ENCODE data around the gene ENTHD1. TPM values are rescaled to one million over a fixed set of nuclear protein-coding genes. Genes with fewer than 3 reads are reported as not detected.

ENTHD1 gene
- total and polyA plus RNA-seq, 2 of the 4 experiments (the other 2 are of a cell fraction): not detected

DNA sequence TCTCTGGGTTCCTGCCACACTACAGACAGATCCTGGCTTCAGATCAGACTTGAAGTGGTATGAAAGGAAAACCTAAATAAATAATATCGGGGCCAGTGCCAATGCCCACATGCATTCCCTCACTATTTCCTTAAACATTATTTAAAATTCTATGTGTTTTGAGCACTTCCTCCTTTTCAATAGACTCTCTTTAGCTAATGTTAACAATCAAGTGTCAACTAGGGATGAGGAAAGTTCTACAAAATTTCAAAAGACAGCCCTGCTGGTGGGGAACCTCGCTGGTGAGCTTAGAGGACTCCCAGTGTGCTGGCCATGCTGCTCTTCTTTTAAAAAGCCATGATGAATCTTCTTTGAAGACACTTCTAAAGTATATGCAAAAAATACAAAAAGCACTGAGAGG is 87.5 kb downstream of the ENTHD1 start:
- intact Hi-C loops (cut with micrococcal nuclease) (loop anchor here (5.0 to 10.0 kb wide), 2 partner anchors 181 to 249 kb away; no protein-coding TSS in a partner anchor), in situ Hi-C loops (cut with MboI; ENCODE audit: low sequenced_read_pairs) (no loop called here), dilution Hi-C loops (cut with HindIII; ENCODE audit: low sequenced_read_pairs, unreplicated experiment) (no loop called here)
- Histone ChIP-seq H3K4ac (ENCODE audit: low read depth, low read length) (no peak overlapping the region), H3K23ac (ENCODE audit: low read depth, low read length) (no peak overlapping the region), H3K56ac (ENCODE audit: extremely low read depth, insufficient read depth, low read length) (no peak overlapping the region), H4K91ac (ENCODE audit: insufficient read depth, low read depth, low read length) (no peak overlapping the region), H3K9me3 (ENCODE audit: control insufficient read depth, insufficient read depth, low read length) (0 out of 2 replicates have a peak, but pooled peaks cover 1% of the 10 kb centered on the region), H2AK5ac (ENCODE audit: low read depth, low read length) (no peak overlapping the region), H2BK5ac (ENCODE audit: low read depth, low read length, poor library complexity, severe bottlenecking) (no peak overlapping the region), H3K27me3 (ENCODE audit: control insufficient read depth, insufficient read depth, low read length) (peaks cover 67% of the 10 kb centered on the region), H2BK15ac (ENCODE audit: low read depth, low read length) (no peak overlapping the region), H2BK20ac (ENCODE audit: low read depth, low read length) (no peak overlapping the region), H3K79me1 (ENCODE audit: low read depth in 1 of 2, low read length in 2 of 2) (no peaks in the 10 kb centered on the region), H3K4me2 (ENCODE audit: low read depth, low read length) (no peak overlapping the region), H3K14ac (replicated peaks; ENCODE audit: low read depth, low read length) (no peak overlapping the region), H2AK9ac (replicated peaks; ENCODE audit: low read depth, low read length, poor library complexity) (no peak overlapping the region), H4K8ac (ENCODE audit: low read depth in 2 of 2, low read length in 2 of 2) (no peak overlapping the region), H3K4me1 (ENCODE audit: control insufficient read depth, insufficient read depth, low read length) (no peaks in the 10 kb centered on the region), H4K5ac (ENCODE audit: low read depth, low read length) (no peak overlapping the region), H3K18ac (ENCODE audit: low read depth, low read length) (no peak overlapping the region), H3K9ac (ENCODE audit: low read depth, low read length) (no peak overlapping the region), H3K9me1 (ENCODE audit: insufficient read depth, low read length) (no peaks in the 10 kb centered on the region), H2BK120ac (ENCODE audit: low read depth, low read length) (no peak overlapping the region), H3K36me3 (ENCODE audit: control insufficient read depth, insufficient read depth, low read length) (no peaks in the 10 kb centered on the region), H4K20me1 (ENCODE audit: insufficient read depth, low read length) (no peaks in the 10 kb centered on the region), H3K4me3 (ENCODE audit: insufficient read depth, low read depth, low read length) (no peak overlapping the region), H2AFZ (replicated peaks; ENCODE audit: low read length, poor library complexity) (no peak overlapping the region), H3K27ac (ENCODE audit: insufficient read depth, low read length) (no peak overlapping the region)
- TF ChIP-seq SMC3 (IDR thresholded peaks at IDR 0.05; ENCODE audit: low read depth, low read length) (no peak), MXI1 (IDR thresholded peaks at IDR 0.05; ENCODE audit: borderline replicate concordance, low read depth, low read length) (no peak), RCOR1 (IDR thresholded peaks at IDR 0.05; ENCODE audit: insufficient replicate concordance, low read length) (no peak), CHD1 (IDR thresholded peaks at IDR 0.05; ENCODE audit: low read depth, low read length) (no peak), BHLHE40 (IDR thresholded peaks at IDR 0.05; ENCODE audit: low read depth, low read length) (no peak)
- TF ChIP-seq, protein P1, sequence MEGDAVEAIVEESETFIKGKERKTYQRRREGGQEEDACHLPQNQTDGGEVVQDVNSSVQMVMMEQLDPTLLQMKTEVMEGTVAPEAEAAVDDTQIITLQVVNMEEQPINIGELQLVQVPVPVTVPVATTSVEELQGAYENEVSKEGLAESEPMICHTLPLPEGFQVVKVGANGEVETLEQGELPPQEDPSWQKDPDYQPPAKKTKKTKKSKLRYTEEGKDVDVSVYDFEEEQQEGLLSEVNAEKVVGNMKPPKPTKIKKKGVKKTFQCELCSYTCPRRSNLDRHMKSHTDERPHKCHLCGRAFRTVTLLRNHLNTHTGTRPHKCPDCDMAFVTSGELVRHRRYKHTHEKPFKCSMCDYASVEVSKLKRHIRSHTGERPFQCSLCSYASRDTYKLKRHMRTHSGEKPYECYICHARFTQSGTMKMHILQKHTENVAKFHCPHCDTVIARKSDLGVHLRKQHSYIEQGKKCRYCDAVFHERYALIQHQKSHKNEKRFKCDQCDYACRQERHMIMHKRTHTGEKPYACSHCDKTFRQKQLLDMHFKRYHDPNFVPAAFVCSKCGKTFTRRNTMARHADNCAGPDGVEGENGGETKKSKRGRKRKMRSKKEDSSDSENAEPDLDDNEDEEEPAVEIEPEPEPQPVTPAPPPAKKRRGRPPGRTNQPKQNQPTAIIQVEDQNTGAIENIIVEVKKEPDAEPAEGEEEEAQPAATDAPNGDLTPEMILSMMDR (conservative IDR thresholded peaks at IDR 0.05; ENCODE audit: low read depth, low read length): no peak
- TF ChIP-seq, protein P2, sequence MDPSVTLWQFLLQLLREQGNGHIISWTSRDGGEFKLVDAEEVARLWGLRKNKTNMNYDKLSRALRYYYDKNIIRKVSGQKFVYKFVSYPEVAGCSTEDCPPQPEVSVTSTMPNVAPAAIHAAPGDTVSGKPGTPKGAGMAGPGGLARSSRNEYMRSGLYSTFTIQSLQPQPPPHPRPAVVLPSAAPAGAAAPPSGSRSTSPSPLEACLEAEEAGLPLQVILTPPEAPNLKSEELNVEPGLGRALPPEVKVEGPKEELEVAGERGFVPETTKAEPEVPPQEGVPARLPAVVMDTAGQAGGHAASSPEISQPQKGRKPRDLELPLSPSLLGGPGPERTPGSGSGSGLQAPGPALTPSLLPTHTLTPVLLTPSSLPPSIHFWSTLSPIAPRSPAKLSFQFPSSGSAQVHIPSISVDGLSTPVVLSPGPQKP (IDR thresholded peaks at IDR 0.05; ENCODE audit: borderline replicate concordance, low read depth, low read length): no peak
- ATAC-seq (ENCODE audit: low read depth) (no peak), DNase-seq (no peak)
- CTCF ChIA-PET: no interaction called here
- POLR2A ChIA-PET (ENCODE audit: unreplicated experiment): no interaction called here
- BruUV-seq (replicated peaks): no TSS peak
- no CpG with 5 or more reads among the region's 2 CpGs for whole genome bisulfite sequencing, 2 experiments (ENCODE audit: extremely low coverage in 2 of 2, insufficient read length in 1 of 2)
